AG04450 (cell line): ENCODE measurements around the gene GATB. TPM values are rescaled to one million over a fixed set of nuclear protein-coding genes. Genes with fewer than 3 reads are reported as not detected.

ENCODE experiments used
- CTCF ChIA-PET: fragments of 300-600, 350-600 bp; formaldehyde crosslinking; extraction: SDS; loops from one replicate; lab custom pipeline; 2022; ENCODE audit warnings: antibody characterized with exemption, inconsistent platforms; lab: Charles Lee
- POLR2A ChIA-PET: fragments of 350-600 bp; formaldehyde crosslinking; extraction: SDS; loops from one replicate; lab custom pipeline; 2021; ENCODE audit warnings: antibody characterized with exemption, inconsistent platforms; lab: Yijun Ruan, JAX
- DNase-seq: peaks from one replicate; pipeline ENCODE4 v3.0.0-alpha.2; 2011; ENCODE audit warnings: low read depth, low spot score
- H3K27ac ChIP-seq: one replicate; pipeline ENCODE4 v1.5.1; 2012; ENCODE audit warnings: low read depth, low read length, control low read depth
- H3K27me3 ChIP-seq: one replicate; pipeline ENCODE4 v1.6.0; 2012; ENCODE audit warnings: low read length; ENCODE audit not compliant: control insufficient read depth, insufficient read depth
- H3K4me3 ChIP-seq: 2 replicates; pipeline ENCODE4 v1.5.1; 2011; ENCODE audit warnings: mild to moderate bottlenecking, low read depth, low read length, control low read depth
- H3K9me3 ChIP-seq: 2 replicates; pipeline ENCODE4 v1.5.1; 2012; ENCODE audit warnings: low read length; ENCODE audit not compliant: control insufficient read depth, insufficient read depth
- CTCF ChIP-seq: IDR thresholded peaks from 2 replicates; pipeline ENCODE4 v1.5.1; 2011; ENCODE audit warnings: low read depth, low read length, control low read depth, inconsistent platforms
- polyA plus RNA-seq: library from polyadenylated mRNA; depleted of rRNA; stranded (reverse); fragments of >200 nt; gene quantifications from 2 replicates; pipeline ENCODE4 v1.2.3, GENCODE V29; 2011

Gene GATB
- polyA plus RNA-seq, 1 experiment: 28.0 TPM

GRCh38 chr4:151692821-151693673 is 67.8 kb downstream of the GATB start:
- Histone ChIP-seq H3K4me3 (no peak overlapping the region), H3K27me3 (no peaks in the 10 kb centered on the region), H3K9me3 (no peaks in the 10 kb centered on the region), H3K27ac (no peak overlapping the region)
- CTCF ChIA-PET: interaction anchor here (0.6 kb wide), 1 partner anchor 695 kb away, joined by 3 read pairs; no protein-coding TSS in a partner anchor
- POLR2A ChIA-PET: no interaction called here
- no peak for DNase-seq
- TF ChIP-seq CTCF: no peak

GRCh38 chr4:151692443-151692782 is 68.4 kb downstream of the GATB start:
- DNase-seq: no peak
- H3K4me3 ChIP-seq: no peak overlapping the region
- no peak for TF ChIP-seq CTCF
- no peaks in the 10 kb centered on the region for H3K27me3 ChIP-seq
- CTCF ChIA-PET: interaction anchor here (0.6 kb wide), 1 partner anchor 695 kb away, joined by 3 read pairs; no protein-coding TSS in a partner anchor
- H3K9me3 ChIP-seq: no peaks in the 10 kb centered on the region
- no peak overlapping the region for H3K27ac ChIP-seq
- POLR2A ChIA-PET: no interaction called here

- TF ChIP-seq CTCF: no peak
- ChIA-PET CTCF (no interaction called here), POLR2A (no interaction called here)
- no peaks in the 10 kb centered on the region for H3K9me3 ChIP-seq
- H3K4me3 ChIP-seq: no peak overlapping the region
- no peak for DNase-seq
- no peaks in the 10 kb centered on the region for H3K27me3 ChIP-seq
- H3K27ac ChIP-seq: no peak overlapping the region
Observed at GRCh38 chr4:151691639-151692442, 69.0 kb downstream of the GATB start.

GRCh38 chr4:151690876-151691275 is 69.9 kb downstream of the GATB start:
- CTCF ChIA-PET: no interaction called here

More at GRCh38 chr4:151690876-151691275, 69.9 kb downstream of the GATB start:
- no peak overlapping the region for H3K4me3 ChIP-seq
- H3K27me3 ChIP-seq: no peaks in the 10 kb centered on the region
- DNase-seq: no peak
- peak overlapping the region; percentile 52 for H3K27ac ChIP-seq
- POLR2A ChIA-PET: no interaction called here
- no peak for TF ChIP-seq CTCF
- H3K9me3 ChIP-seq: no peaks in the 10 kb centered on the region
